Mesenteric fat pad (tissue), 1 donor: ENCODE results near the gene NDRG4. TPM values are rescaled to one million over a fixed set of nuclear protein-coding genes. Genes with fewer than 3 reads are reported as not detected.

Experiments used
- DNase-seq: peaks from one replicate; pipeline ENCODE4 v3.0.0-alpha.2; 2020; ENCODE audit warnings: low spot score
- long read RNA-seq: library from polyadenylated mRNA; unstranded; transcript quantifications from one replicate; pipeline ENCODE4 v2.0.0, GENCODE V29; 2020
- total RNA-seq: library from RNA; stranded (reverse); fragmentation: NEBNext Ultra II Directional; extraction: Animal tissue kit (Norgen Biotek cat#: 25700); gene quantifications from one replicate; pipeline ENCODE4 v1.2.1, GENCODE V29; 2021
- donor health status: DM: yes; HTN: yes; CAD: no.

NDRG4 gene, protein sequence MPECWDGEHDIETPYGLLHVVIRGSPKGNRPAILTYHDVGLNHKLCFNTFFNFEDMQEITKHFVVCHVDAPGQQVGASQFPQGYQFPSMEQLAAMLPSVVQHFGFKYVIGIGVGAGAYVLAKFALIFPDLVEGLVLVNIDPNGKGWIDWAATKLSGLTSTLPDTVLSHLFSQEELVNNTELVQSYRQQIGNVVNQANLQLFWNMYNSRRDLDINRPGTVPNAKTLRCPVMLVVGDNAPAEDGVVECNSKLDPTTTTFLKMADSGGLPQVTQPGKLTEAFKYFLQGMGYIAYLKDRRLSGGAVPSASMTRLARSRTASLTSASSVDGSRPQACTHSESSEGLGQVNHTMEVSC
- total RNA-seq = 2.8 TPM
- long read RNA-seq, partial matches to known transcripts = 0 of 3 reads
- long read RNA-seq, other reads (novel, unspliced or antisense) = 0 of 3 reads

DNA sequence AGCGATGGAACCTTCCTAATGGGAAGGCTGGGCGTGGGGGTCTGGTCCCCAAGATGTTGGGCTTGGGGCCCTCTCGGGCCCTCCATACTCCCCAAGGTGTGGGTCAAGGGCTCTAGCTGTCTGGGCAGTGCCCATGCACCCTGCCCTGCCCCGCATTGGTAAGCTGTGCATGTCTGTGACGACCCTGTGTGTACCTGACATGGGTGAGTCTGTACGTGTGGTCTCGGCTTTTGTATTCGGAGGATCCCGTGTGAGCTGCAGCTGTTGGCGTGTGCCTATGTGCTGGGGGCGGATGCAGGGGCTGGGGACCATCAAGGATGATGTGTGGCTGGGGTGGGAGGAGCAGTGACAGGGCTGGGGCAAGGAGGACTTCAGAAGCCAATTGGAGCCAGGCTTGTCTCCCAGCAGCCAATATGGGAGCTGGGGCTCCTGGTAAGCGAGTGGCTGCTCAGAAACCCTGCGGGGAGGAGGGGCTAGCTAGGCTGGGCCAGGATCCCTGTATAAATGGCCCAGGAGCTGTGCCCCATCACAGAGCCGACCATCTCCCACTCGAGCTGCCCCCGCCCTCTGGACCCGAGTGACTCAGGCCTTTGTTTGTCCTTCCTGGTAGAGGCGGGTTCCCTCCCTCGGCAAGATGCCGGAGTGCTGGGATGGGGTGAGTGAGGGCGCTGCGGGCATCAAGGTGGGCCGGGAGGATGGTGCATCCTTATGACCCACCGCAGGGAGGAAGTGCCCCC, at the start of gene NDRG4:
TSS of gene NDRG4 (plus strand) at position 529 of the 737 bp plus-strand sequence. CDS start at position 635, 106 bp downstream.
- DNase-seq = peak; percentile 87

- no peak for DNase-seq
These were observed 49.4 kb upstream of the NDRG4 start for GRCh38 chr16:58450590-58450989.

DNA sequence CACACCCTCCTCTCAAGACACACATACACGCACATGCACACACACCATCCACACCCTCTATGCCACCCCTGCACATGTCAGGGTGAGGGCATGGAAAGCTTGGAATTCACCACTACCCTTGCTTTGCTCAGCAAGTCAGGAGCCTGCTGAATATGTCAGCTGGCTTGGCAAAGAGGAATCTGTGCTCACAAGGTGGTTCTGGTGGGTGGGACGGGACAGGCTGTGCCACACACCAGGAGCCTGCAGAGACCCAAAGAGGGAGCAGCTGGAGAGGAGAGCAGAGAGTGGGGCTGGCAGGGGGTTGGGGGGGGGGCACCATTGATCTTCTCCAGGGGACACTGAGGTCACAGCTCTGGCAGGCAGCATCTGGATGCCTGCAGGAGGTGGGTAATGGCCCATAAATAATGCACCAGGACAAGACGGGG, 48.7 kb upstream of the NDRG4 start:
- no peak for DNase-seq

GRCh38 chr16:58451945-58452401, 48.0 kb upstream of the NDRG4 start:
- DNase-seq = no peak

DNA sequence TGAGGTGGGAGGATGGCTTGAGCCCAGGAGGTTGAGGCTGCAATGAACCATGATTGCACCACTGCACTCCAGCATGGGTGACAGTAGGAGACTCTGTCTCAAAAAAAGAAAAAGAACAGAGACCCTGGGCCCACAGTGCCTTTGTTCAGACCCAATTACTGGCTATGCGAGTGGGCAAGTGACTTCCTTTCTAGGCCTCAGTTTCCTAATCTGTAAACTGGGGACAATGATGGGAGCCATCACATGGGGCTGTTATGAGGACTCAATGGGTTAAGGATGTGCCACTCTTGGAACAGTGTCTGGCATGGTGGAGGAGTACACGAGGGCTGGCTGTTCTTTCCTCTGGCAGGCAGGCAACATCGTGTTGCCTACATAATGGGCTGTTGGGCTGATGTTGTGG, 47.3 kb upstream of the NDRG4 start:
- no peak for DNase-seq

- no peak for DNase-seq
These were observed 45.8 kb upstream of the NDRG4 start for GRCh38 chr16:58454178-58454577.

- DNase-seq = no peak
These were observed 45.1 kb upstream of the NDRG4 start for GRCh38 chr16:58454856-58455255.

DNA sequence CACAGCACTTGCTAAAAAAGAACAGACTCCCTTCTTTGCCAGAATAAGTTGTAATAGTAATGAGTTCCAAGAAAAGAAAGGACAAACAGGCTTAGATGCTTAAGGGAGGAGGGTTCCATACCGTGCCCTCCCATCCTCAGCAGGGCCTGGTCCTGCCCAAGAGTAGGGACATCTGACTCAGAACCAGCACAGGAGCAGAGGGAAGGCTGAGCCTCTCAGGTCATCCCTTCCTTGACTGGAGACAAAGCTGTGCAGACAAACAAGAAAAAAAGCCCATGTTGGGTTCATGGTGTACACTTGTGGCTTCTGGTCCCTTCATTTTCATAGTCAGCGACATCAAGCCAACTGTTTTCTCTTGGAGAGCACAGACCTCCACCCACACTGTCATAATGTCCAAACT, 44.2 kb upstream of the NDRG4 start:
- DNase-seq = no peak

DNA sequence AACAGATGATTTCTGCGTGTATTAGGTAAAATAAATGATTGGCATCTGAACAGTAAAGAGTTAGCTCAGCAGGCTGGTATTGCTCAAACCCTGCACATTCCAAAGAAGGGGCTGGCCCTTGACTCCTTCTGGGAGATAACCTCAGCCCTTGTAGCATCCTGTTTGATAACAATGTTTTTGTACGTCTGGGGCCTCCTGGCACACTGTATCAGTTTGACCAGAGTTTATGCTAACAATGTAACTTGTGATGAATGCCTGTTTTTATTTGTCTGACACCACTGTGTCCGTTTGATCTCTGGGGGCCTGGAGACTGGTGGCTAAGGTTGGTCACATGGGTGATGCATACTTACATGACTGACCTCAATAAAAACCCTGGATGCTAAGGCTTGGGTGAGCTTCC, 43.8 kb upstream of the NDRG4 start:
- DNase-seq = no peak

- DNase-seq = no peak
These were observed 41.2 kb upstream of the NDRG4 start for GRCh38 chr16:58458606-58459343.

- DNase-seq = no peak
These were observed 40.4 kb upstream of the NDRG4 start for GRCh38 chr16:58459344-58460218.

GRCh38 chr16:58460219-58460610, 39.7 kb upstream of the NDRG4 start:
- DNase-seq = no peak

GRCh38 chr16:58461056-58461455, 38.9 kb upstream of the NDRG4 start:
- no peak for DNase-seq

DNA sequence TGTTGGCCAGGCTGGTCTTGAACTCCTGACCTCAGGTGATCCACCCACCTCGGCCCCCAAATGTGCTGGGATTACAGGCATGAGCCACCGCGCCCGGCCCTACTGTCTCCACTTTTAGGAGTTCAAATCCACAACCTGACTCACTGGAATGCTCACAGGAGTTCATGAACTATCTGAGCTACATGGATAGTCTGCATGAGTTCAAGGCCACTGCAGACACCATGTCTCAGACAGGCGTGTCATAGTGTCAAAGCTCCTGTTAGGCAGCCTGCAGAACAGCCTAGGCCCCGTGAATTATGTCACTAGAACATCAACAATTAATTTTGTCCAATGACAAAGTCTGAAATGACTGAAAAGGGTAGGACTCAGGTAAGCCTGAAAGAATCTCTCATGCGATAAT, 38.3 kb upstream of the NDRG4 start:
- no peak for DNase-seq

- no peak for DNase-seq
These were observed 37.9 kb upstream of the NDRG4 start for GRCh38 chr16:58462089-58462488.

- no peak for DNase-seq
These were observed 37.4 kb upstream of the NDRG4 start for GRCh38 chr16:58462499-58462996.

GRCh38 chr16:58462997-58463941, 36.7 kb upstream of the NDRG4 start:
- DNase-seq = no peak

DNA sequence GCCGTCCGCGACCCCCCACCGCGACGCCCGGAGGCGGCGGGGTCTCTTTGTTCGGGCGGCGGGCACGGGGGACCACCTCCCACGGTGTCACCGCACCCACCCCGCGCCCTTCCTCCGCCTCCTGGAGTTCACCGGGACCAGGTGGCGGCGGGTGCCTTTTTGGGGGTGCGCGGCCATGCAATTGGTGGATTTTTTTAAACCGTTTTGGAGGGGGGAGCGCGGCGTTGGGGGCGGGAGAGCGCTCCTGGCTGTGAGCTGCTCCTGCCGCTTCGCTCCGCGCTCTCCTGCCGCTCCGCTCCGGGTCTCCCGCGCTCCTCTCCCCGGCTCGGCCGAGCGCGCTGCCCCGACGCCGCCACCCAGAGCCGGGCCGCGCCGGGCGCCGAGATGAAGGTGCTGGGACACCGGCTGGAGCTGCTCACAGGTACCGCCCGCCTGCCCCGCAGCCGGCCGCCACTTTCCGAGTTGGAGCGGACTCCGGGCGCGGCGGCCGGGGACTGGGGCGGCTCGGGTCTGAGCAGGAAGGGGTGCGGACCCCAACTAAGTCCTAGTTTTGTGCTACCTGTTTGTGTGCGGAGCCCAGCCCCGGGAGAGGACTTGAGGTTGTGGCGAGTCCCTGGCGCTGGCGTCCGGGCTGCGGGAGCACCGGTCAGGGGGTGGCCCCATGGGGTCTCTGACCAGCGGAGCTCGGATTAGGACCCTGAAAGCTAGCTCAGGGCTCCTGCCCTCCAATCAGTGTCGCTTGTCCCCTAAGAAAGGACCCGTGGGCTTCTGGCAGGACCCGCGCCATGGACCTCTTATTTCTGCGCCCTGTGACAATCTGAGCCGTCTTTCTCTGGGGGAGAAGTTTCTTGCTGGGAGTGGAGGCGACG, 35.7 kb upstream of the NDRG4 start:
- DNase-seq = no peak
